Activated T-helper 1 cell treated with anti-CD3 and anti-CD28 coated beads, Interleukin-2, amount 50 U/mL, for 16 hours (primary cell): ENCODE measurements around the gene EPB41L2.

Source experiments
- DNase-seq, 2 donors: peaks; one replicate each; pipeline ENCODE4 v3.0.0-alpha.2; 2020; ENCODE audit warnings: low read depth in 1 of 2, low spot score in 1 of 2

The EPB41L2 gene

DNA sequence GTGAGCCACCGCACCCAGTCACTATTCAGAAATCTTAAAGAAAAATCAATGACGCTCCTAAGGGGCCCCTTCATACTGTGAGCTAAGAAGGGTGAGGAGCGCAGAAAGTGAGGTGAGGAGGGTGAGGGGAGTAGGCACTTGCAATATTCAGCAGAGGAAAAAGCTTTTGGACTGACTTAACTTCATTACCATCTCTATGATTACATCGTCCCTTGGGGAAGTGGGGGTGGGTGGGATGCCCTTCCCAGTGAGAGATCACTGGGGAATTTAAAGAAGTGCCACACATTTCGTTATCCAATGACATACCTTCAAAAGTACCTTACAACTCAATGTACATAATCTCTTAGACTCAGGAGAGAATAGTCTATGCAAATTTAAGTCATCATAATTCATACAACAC lies 189.3 kb downstream of the EPB41L2 start:
- no peak for DNase-seq

DNA sequence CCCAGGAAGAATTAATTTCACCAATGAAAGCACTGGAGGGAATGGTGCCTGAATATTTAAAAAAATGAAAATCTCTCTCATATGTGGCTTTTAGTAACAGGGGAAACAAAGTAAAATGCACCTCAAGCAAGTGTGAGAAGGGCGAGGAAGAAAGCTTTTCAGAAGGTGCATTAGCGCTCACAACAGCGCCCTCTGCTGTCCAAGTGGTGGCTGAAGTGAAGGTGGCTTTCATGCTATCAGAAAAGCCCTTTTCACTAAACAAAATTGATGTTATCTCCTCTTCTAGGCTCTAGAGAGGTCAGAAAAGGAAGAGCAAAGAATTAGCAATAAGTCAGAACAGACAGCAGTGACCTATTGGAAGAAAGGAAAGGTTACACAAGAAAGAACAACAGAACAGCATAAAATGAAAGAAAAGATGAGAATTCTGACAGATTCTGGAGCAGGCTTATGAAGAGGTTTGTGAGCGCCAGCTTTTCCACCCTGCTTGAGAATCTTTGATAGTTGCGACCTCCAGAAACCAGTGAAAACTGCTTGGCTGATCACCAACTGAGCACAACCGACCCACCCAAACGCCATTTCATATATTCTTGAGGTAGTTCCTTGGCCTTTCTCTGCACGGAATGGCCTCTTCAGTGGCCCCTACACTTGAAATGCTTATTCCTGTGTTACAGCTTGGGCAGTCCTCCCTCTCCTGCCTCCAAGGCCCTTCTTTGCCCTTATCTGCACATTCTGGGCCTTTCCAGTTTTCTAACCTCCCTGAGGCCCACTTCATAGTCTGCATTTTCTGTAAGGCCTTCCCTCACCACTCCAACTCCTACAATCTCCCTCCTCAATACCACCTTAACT lies 190.6 kb downstream of the EPB41L2 start:
- DNase-seq = peak; percentile 47 to 56

DNA sequence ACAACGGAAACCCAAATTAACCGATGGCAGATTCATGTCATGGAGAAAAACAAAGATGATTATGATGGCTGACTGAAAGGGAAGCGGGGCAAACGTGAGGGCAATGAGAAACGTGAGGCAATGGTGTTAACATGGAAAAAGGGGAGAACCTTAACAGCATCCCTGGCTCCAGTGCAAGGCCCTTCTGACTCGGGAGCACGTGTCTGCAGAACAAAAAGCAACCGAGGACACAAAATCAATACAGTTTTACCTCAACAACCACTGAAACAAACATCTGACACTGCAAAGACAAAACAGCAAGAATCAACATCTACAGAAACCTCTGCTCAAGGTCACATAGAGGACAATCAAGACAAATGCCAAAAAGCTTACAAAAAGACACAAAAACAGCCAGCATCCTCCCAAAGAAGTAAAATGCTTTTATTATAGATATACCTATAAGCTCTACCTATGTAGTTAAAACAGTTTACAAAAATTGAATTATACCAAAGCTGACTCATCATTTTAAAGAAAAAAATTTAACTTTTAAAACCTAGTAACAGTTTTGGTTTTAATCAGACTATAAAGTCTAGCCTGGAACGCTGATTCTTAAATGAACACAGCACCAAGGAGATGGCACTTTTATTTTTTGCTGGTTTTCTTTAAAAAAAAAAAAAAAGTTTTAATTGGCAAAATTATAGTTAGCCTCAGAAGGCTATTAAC lies 192.7 kb downstream of the EPB41L2 start:
- no peak for DNase-seq

DNA sequence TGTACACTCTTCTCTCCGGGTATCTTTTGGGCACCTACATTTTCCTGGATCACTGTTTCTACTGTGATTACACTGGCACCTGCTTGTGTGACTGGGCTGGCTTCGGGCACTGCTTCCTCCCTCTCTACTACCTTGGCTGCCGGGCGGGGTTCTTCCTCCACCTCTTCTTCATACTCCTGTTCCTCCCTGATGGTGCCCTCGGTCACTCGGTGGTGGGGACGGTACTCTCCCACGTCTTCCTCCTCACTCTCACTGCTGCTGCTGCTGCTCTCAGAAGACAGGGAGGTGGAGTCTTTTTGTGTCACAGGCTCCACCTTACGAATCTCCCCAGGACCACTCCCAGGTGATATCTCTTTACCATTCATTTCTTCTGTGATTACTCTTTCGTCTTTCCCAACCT lies 193.4 kb downstream of the EPB41L2 start:
- DNase-seq = no peak

DNA sequence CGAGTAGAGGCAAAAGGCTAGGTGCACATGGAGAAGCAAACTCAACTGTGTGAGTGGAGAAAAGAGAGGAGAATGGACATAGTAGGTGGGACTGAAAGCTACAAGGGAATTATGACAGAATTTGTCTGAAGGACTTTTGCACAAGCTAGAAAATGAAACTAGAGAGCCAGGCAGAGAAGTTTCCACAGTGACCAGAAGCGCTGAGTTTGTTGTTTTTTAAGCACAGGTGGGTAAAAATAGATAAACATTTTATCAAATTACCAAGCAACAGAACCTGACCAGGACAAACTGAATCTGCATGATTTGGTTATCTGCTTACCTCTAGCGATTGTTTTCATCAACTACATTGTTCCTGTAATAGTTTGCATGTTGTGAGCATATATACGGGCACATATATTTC lies 197.3 kb downstream of the EPB41L2 start:
- DNase-seq = no peak

DNA sequence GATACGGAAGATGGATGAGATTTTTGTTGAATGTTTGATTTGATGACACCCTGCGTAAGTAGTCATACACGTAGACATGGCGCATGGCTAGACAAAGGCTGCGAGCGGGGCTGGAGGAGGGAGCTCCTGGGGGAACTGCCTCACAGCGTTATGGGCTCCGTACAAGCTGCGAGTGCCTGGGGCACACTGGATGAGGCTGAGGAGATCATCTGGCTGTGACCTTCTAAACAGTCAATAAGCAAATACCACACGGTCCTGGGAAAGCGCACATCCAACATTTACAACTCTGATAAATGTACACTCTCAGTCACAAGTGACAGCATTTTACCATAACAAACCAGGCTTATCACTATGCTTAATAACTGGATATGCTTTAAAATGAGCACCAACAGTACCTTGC lies 198.7 kb downstream of the EPB41L2 start:
- no peak for DNase-seq

DNA sequence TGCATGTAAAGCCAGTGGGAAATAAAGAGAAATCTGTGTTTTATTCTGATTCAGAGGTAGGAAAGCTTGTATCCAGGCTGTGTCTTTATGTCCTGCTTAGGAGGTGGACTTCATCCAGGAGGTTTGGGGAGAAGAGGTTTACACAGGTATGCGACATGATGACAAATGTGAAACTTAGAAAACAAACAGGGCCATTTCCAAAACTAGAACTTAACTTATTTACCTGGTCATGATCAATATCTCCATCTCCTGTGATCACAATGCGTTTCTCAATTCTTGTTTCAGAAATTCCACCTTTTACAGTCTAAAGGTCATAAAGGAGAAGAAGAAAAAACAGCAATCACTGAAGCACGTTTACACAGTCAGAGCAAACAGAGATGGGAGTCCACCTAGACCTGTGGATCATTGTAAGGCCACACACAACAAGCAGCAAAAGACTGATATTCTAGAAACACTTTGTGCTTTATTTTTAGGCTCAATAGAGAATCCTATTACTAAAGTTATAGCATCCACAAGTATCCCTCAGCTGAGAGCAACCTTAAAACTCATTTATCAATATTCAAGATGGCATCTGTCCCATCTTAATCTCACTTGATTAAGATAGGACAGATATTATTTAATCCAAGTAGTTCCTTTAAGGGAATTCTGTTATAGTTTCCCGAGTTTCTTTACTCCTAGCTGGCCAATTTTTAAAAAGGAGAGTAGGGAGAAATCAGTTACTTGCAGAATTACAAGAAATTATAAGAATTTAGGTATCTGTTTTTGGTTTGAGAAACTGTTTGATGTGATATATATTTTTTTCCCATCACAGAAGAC lies 199.4 kb downstream of the EPB41L2 start:
- no peak for DNase-seq

DNA sequence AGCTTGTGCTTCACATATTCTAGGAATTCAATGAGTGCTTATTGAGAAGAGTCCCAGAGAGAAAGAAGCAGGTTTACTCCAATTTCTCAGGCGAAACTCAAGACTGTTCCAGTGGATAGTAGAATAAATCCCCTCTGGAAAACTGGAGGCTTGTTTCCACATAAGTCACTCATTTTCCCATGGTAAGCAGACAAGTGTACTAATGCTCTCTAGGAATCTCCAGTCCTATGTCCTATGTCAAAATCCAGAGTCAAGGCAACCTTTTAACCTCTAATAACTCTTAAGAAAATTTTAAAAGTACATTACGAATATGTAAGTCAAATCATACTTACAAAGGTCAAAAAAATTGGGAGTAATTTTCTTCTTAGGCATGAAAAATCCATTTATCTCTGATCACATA lies 200.7 kb downstream of the EPB41L2 start:
- DNase-seq = no peak

DNA sequence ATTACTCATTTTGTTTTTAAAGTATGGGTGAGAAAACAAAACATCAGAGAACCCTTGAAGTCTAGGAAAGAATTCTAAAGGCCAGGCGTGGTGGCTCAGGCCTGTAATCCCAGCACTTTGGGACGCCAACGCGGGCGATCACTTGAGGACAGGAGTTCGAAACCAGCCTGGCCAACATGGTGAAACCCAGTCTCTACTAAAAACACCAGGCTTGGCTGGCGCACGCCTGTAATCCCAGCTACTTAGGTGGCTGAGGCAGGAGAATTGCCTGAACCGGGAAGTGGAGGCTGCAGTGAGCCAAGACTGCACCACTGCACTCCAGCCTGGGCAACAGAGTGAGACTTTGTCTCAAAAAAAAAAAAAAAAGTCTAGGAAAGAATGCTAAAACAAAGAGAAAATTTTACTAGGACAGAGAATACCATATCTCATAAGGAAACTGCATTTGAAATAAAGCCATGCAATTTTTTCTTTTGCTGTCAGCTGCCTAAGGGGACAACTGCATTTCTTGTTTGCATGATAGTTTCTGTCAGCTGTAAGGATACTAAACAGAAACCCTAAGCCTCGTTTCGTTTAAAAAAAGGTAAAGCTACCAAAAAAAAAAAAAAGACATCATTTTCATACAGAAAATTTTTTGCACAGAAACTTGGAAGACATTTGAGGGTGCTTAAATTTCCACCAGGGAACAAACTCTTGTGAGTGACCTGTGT lies 203.7 kb downstream of the EPB41L2 start:
- no peak for DNase-seq

DNA sequence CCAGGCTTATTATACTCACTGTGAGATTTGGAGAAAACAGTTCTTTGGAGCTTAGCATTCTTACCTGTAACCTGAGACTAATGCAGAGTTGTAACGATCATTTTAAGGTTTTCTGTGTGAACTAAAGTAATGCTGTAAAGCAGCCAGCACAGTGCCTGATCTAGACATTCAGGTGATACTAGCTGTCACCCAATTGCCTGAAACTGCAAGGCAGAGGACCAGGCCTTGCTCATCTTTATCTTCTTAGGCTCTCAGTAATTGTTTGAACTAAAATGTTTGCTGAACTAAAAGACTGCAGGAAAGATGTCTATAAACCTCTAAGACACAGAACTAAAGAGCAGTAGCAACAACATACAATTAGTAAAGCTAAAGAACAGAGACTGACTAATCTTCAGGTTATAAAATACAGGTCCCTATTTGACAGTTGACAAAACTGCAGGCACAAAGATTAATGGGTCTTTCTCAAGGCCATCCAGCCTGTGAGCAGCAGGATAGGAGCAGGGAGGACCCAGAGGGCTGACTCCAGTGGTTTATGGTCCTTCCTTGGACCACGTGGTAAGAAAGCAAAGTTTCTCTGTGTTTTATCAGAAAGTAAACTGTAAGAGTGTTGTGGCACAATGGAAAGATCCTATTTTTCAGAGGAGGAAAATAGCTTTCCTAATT lies 204.4 kb downstream of the EPB41L2 start:
- no peak for DNase-seq

DNA sequence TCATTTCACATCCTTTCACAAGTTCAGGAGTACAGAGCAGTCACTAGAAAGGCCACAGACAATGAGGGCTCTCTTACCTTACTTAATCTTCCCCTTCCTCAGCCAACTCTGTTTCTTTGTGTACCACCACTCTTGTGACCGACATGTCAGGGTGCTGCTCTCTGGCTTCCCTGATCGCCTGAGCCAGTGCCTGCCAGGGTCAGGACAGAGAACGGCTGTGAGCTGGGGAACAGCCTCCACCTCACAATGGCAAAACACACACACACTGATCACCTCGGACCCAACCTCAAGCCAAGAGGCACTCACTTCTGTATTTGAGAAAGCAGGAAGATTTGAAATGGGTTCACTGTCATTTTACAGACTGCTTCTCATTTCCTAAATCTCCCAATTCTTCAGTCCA lies 205.0 kb downstream of the EPB41L2 start:
- DNase-seq = no peak

DNA sequence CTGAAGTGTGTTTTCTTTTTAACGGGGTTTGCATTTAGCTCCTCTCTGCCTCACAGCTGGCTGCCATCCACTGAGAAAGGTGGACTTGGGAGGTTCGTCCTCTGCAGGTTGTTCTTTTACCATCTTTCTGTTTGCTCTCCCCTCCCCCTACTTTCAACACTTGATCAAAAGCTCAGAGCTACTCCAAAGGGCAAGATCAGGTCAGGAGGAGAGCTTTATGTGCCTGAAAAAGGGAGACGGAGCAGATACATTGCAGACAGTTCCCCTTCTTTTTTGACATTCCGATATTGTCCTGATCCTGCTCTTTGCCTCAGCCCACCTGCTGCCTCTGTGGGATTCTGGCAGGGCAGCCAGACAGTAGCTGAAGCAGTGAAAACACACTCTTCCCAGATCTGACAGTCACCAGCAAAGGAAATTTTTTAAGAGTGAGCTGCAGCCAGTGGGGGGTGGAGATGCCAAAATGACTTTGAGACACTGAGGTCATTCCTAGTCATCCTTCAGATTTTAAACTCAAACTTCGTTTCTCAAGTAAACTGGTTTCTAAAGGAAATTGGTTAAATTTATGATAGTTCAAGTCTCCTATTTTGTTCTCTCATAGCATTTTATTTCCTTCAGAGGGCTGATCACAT lies 209.4 kb downstream of the EPB41L2 start:
- no peak for DNase-seq

DNA sequence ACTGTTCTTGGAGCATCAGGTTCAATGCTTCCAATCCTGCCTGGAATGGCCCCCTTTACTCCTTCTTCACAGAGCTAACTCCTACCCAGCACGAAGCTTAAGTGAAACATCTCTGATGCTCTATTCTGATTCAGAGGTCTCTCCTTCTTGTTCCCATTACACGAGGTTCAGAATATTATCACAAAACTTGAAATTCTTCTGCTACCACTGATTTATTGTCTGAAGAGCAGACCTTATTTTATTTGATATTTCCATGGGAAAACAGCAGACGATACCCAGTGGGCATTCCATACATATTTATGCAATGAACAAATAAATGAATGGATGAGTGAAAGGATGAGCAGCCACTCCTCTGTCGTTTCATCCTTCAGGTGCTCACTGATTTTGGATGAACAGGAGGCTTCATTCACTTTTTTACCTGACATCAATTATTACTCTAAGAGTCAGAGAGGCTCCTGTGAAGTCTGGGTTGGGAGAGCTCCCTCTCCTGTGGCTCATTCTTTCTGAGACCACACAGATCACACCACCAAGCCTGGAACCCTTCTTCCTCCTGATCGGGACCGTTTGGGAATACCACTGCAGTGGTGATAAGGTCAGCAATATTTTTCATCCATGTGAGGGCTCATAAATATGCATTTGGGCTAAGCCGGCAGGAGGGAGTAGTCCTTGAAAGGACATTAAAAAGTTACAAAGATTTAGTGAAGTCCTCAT lies 210.0 kb downstream of the EPB41L2 start:
- no peak for DNase-seq

DNA sequence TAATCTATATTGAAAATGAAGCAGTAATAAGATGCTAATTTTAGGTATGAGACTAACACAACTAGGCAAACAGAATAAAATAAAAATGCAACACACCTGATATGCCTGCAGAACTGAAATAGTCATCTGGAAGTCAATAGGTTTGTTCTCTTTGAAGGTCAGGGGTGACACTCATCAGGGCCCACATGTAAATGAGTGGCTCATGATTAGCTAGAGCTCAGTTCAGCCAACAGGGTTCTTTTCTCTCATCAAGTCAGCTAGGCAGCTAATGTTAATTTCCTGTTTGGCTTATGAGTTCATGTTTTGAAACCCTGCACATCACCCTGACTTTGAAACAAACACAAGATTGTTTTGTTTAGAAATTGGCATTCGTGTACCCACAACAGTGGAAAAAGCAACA lies 212.0 kb downstream of the EPB41L2 start:
- DNase-seq = no peak

DNA sequence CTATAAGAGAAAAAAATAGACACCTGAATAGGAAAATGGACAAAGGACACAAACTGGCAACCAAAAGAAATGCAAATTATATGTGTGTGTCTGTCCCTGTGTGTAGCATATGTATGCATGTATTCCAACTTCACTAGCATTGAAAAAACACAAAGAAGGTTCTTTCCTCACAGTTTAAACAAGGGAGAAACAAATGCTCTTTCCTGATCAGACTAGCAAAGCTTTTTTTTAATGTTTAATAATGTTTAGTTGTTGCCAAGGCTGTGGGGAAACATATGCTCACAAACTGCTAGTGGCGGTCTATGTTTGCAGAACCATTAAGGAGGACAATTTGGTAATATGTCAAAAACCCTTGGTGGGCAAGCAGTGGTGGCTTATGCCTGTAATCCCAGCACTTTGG lies 213.5 kb downstream of the EPB41L2 start:
- no peak for DNase-seq

DNA sequence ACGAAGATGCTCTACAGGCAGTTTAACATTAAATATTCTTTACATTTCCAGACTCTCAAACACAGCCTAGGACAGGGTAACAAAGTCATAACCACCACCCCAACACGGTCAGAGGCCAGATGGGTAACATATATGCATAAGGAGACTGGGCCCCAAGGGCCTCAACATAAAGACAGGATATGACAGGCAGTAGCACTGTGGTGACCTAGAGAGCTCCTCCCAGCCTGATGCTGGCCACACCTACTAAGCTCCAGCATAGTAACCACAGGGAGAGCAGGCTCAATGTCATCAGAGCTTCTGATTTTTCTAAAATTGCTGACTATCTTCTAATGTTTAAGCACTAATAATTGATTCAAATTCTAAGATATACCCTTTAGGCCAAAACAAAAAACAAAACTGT lies 214.1 kb downstream of the EPB41L2 start:
- DNase-seq = no peak

DNA sequence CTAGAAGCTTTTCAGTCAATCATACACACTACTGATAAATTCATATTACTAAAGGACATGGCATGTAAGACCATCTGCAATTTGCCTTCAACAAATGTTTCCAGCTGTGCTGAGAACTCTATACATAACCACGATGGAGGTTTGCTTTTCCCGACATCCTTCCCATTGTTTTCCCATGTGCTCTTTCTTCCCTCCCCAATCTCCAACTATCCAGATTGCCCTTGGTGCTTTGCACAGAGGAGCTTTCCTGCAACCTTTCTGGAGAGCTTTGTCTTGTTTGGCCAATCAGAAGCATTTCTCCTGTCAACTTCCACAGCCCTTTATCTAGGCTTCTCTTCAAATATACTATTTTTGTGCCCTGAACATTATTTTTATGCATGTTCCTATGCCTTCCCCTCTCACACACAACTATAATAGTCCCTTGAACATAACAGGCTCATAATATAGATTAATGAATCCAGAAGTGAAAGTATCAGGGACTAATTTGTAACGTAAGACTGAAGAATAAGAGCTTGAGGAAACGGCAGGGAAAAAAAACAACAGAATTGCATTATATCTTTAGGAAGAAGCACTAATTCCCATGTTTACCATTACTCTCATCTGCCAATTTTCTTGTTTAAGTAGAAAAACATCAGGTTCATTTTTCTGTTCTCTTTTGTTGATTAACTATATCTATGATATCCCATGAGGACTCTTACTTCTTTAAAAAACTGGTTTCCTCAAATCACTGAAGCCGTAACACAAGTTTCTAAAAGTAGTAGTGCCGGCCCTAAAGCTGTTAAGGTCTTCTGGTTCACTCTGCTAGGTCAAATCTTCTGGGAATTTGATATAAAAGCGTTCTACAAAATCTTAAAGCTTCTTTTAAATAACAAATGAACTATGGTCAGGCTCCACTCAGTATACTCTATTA lies 215.8 kb downstream of the EPB41L2 start:
- DNase-seq = no peak

DNA sequence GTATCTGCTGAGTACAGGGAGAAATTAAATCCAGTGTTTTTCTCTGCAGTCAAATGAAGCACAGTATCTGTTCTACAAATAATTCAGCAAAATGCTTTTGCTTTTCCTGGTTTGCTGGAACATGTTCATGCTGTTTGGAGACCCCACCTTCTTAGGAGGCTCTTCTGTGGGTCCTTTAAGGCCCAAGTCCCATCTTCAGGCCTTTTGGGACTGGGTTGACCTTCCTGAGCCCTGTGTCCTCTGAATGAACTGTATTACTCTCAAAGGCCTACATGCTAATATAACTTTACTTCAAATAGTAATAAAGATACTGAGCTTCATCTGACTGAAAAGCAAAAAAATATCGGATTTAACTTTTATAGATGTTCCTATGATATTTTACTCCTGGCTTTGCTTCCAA lies 216.5 kb downstream of the EPB41L2 start:
- DNase-seq = no peak
